Measurements from ENCODE around the gene RPL3.
"Not testable (repeated sequence)": the region's sequence is repeated elsewhere in the genome, so short reads cannot be mapped to it uniquely, and the experiment has no call there.

RPL3 gene

DNA sequence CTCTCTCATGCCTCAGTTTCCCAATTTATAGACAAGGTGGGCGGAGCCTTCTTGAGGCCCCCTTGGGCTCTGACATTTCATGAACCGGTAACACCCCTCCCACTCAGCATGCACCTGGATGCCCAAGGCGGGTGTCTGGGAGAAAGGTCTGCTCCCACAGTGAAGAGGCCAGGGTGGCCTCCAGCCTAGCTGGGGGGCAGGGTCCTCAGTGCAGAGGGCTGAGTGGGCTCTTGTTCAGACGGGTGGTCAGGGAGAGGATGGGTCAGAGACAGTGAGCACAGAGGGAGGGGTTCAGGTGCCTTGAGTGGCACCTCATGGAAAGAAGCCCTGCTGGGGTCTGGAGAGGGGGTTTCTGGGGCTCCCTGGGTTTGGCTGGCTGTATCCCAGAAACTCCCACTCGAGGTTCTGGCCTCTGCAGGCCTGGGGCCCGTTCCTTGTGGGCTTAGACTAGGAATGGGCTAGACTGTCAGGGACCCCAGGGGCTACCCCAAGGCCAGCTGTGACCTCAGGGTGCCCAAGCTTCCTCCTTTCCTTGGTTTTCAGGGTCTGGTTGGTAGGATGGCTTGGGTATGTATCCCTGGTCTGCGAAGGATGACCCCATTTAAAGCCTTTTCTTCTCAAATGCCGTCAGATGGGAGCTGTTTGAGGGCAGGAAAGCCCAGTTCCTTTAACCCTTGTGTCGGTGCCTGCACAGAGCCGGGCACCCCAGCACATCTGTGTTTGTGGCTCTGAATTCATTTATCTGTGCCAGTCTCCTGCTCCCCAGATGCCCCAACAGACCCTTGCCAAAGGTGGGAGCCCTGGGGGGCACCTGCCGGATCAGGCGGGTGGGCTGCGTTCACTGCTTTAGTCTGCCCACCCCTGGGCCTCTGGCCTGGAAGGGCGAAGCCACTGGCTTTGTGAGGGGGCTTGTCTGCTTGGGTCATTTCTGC, 31.6 kb upstream of the RPL3 start:
- DNase-seq: no peak

DNA sequence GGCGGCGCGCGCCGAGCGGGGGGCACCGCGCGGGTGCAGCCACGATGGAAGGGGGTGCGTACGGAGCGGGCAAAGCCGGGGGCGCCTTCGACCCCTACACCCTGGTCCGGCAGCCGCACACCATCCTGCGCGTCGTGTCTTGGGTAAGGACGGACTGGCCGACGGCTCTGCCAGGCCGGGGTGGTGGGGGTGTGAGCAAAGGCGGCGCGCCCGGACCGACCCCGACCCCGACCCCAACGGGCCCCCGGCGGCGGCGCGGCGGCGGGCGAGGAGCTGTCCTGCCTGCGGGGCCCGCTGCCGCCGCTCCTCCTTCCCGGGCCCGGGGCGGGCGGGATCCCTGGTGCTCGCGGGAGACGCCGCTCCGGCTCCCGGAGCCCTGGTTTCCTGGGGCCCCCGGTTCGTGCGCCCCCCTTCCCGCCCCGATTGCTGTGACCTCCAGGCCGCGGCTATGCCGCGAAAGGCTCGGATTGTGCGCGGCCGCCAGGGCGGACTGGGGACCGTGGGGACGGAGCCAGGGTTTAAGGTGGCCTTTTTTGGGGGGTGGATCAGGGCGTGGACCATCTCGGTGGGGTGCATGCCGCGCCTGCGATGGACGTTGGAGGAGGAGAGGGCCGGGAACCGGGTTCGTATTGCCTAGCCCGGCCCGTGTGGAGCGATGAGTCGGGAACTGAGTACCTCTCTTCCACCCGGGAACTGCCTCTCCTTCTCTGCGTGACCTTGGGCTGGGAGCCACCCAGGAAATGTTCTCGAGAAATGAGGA, 30.7 kb upstream of the RPL3 start, which contains the start of gene SYNGR1:
Gene SYNGR1 (plus strand): TSS at position 25 of the 760 bp plus-strand sequence. CDS start 20 bp downstream, at position 45.
- DNase-seq: no peak

DNA sequence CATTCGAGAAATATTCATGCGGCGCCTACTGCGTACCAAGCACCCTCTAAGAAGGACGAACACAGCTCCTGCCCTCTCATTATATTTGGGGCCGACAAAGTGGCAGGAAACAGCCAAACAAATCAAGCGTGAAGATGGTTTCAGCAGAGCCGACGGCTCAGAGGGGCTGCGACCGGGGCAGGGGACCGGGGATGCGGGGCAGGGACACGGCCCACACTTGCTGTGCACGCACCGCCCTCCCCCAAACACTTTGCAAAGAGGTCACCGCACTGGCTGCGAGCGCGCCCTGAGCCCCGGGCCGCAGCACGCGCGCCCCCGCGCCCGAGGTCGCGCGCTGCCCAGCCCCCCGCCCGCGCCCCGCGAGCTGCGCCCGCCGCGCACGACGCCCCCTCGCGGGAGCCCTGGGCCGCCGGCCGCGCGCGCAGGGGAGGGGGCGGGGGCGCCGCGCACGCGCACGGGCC, 30.1 kb upstream of the RPL3 start:
- DNase-seq: no peak

DNA sequence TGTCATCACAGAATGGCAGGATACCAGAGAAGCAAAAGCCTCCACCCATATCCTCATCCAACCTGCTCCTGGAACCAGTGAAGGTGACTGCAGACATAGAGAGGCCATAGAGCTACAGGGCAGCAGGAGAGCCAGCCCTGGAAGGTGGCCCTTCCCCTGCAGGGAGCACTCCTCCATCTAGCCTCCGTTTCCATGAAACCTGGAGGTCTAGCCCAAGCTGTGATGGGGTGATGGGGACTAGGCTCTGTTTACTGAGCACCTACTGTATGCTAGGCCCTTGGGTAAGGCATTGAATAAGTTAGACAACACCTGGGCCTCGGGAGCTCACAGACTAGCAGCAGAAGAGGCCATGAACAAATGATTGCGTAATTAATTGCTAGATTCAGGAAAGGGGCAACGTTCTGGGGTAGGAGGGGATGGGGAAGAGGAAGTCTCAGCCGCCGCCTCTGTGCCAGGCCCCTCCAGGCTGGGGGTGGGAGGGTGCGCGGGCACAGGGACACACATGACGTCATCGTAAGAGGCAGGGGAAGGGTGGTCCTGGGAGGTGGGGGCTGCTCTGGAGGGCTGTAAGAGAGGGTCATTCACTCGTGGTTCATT, 29.6 kb upstream of the RPL3 start:
- DNase-seq: no peak

- no peak for DNase-seq
Measured at GRCh38 chr22:39345231-39345630, 25.8 kb upstream of the RPL3 start.

- no peak for DNase-seq
Measured at GRCh38 chr22:39344046-39344390, 24.6 kb upstream of the RPL3 start.

DNA sequence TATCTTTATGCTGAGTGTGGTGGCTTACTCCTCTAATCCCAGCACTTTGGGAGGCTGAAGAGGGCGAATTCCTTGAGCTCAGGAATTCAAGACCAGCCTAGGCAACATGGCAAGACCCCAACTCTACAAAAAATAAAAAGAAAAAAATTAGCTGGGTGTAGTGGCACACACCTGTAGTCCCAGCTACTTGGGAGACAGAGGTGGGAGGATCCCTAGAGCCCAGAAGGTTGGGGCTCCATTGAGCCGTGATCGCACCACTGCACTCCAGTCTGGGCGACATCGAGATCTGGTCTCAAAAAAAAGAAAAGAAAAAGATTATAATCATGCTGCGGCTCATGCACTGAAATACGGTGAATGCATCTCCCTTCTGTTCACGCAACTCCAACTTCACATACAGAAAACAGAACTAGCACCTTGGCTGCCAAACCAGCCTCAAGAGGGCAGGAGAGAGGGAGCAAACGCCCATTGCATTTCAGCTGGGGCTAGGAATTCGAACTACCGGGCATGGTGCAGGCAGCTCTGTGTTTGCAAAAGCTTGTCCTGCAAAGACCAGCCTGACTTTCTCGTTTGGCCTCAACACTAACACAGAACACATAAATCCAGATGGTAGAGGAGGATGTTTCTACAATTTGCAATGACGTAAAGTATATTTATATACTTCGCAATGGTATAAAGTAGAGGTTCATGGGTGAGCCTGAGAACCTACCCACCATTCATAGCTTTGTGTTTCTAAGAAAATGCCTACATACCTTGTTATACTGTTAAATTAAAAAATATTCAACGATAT, 24.0 kb upstream of the RPL3 start:
- DNase-seq: peak; percentile 74

DNA sequence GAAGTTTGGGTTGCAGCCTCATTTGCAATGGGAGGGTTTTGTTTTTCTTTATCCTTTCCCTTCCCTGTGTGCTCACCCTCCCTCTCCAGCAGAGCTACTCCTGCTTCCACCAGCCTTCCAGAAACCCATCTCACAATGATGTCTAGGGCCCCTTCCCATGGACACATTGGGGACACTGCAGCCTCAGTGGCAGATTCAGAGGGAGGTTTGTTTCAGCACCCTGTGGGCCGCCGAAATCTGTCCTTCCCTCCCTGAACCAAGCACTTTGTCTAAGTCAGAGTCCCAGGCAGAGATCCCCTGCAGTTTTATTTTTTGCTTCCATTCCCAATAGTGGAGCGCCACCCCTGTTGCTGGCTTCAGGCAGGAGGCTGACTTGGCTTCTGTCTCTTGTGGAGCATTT, 21.8 kb upstream of the RPL3 start:
- DNase-seq: no peak

DNA sequence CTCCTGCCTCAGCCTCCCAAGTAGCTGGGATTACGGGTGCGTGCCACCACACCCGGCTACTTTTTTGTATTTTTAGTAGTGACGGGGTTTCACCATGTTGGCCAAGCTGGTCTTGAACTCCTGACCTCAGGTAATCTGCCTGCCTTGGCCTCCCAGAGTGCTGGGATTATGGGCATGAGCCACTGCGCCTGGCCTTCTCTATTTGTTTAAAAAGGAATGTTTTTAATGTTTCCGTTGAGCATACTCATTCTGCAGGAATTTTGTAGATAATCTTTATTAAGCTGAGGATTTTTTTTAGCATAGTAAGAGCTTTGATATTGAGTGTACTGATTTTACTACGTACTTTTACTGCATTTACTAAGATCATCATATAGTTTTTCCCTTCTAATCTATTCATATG, 20.4 kb upstream of the RPL3 start:
- DNase-seq: not testable (repeated sequence)

DNA sequence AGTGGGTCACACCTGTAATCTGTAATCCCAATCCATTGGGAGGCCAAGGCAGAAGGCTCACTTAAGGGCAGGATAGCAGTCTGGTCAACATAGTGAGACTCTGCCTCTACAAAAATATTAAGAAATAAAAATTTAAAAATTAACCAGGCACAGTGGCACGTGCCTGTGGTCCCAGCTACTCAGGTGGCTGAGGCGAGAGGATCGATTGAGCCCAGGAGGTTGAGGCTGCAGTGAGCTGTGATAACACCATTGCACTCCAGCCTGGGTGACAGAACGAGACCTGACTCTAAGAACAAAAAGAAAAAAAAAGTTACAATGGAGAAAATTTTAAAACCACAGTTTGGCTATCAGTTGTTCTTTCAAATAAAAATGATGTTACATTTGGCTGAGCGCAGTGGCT, 17.0 kb upstream of the RPL3 start:
- no peak for DNase-seq

GRCh38 chr22:39332441-39333064, 13.1 kb upstream of the RPL3 start:
- no peak for DNase-seq

GRCh38 chr22:39330553-39330952, 11.1 kb upstream of the RPL3 start:
- not testable (repeated sequence) for DNase-seq

DNA sequence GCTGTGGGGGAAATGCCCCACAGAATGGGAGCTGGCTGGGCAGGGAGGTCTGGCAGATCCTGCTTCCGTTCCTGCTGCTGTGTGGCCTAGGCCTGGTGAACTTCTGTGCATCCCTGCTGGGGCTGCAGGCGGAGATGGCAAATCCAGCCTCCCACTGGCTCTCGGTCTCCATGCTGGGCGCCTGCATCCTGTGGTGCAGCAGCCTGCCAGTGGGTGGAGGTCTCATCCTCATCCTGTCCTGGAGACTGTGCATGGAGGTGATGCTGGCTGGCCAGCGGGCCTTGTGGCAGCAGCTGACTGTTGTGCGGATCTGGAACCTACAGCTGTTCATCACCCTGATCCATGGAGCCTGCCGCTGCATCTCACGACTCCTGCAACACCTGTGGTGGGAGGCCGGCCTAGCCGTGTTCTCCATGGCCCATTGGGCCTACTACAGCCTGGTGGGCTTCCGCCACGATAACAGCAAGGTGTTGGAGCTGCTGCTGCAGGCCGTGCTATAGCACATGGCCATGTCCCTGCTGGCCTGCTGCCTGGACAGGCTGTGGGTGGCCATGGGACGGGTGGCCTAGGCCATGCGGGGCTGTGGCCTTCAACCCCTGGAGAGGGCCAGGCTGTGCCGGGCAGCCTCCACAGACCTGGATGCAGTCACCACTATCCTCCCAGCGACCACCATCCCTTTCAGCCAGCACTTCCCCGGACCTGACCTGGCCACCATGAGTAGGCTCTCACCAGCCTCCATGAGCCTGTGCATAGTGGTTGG, 8.8 kb upstream of the RPL3 start:
- no peak for DNase-seq

DNA sequence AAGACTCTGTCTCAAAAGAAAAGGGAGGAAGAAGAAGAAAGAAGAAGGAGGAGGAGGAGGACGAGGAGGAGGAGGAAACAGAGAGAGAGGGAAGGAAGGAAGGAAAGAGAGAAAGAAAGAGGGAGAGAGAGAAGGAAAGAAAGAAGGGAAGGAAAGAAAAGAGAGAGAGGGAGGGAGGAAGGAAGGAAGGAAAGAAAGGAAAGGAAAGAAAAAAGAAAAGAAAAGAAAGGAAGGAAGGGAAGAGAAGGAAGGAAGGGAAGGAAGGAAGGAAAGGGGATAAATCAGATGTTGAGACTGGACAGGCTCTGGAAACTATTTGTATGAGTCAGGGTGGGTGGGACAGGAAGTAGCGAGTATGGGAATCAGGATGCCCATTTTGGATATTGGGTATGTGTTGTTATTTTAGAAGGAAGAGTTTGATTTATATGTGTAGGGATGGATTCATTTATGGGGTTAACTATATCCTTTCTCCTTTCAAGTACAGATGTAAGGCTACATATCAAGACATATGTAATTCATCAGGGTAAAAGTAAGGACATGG, 6.0 kb upstream of the RPL3 start:
- no peak for DNase-seq

DNA sequence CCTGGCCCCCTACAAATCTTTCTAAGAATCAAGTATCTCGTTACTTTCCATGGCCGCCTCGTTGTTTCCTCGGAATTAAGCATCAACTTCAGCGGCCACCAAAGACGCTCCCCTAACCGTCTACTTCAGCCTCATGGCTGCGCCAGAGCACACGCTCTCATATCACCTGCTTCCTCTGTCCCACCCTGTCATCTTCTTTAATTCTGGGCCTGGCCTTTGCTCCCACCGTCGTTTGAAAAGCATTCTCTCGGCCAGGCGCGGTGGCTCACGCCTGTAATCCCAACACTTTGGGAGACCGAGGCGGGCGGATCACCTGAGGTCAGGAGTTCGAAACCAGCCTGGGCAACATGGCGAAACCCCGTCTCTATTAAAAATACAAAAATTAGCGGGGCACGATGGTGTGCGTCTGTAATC, 1.2 kb upstream of the RPL3 start:
- not testable (repeated sequence) for DNase-seq

DNA sequence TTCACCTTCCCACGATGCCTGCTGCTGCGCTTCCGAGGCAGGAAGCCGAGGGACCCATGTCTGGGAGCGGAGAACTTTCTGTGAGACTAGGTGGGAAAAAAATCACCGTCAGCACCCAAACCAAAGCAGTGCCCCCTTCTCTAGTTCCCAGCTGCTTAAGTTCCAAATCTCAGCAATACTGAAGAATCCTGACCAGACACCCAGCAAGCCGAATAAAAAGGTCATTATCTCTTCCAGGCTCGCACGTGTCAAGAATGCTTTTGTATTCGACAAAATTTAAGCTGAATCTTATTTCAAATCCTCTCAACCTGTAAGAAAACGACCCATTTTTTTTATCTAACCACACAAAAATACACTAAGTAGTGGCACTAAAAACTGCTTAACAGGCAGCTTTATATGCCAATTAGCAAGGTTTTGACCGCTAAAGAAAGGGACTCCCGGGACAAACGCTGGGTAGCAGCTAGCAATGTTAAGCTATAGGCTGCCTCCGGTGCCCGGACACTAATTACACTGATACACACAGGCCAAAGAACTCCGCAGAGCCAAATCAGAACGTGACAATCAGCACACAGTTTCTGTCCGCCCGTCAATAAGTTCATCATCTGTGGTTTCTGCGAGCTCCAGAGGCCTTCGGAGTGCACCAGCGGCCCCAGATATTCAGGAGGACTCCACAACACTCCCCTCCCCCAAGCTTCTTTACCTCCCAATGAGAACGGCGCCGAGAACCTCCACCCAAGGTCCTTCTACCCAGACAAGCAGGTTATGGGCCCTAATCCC, 728 bp downstream of the RPL3 start:
- peak; percentile 55 for DNase-seq

DNA sequence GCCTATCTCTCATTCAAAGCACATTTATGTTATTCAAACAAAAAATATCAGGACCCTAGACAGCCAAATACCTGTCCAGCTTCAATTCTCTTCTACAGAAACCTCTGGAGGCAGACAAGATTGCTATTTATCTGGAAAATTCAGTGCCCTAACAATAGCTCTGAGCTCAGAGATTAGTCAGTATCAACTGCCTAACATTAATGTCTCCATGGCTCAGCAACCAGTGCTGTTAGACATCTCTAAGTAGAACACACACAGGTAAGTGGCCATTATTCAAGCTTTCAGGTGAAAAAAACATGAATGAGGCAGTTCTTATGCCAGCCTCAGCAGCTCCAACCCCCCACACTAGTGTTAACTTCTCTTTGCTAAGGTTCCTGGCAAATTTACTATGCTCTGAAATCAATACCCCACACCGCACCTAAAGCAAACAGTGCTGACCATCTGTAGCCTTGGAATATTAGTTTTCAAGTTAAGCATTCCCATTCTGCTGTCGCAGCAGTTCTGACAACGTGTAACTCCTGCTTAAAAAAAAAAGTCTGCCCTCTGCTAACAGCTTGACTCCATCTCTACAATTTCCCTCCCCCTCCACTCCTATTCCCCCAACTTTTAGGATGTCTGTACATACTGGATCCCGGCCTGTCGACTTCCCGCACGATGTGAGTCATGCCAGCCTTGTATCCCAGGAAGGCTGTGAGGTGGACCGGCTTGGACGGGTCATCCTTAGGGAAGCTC, 1.5 kb downstream of the RPL3 start:
- DNase-seq: no peak

DNA sequence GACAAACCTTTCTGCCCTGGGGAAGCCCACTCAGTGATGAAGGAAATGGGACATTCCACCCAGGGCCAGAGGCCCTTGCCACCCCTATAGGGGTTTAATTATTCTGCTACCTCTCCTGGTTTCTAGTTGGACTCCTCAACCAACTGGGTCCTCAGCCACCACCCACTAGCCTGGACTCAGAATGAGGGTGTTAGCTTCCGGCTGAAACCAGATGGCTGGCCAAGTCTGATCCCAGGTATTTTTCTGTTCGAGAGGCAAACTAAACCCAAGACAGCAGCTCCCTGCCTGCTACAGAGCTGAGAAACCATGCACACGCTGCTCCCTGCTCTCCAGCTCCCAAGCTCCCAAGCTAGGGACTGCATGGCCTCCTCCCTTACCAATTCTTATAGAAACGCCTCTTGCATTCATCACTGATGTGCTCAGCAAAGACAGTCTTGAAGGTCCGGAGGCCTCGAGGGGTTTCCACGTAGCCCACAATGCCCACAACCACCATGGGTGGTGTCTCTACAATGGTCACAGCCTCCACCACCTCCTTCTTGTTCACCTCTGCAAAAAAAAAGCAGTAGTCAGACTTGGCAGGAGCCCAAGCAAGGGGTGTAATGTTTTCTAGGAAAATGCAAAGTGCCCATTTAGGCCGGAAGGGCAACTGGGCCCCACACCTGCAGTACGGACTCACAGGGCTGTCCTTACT, 2.2 kb downstream of the RPL3 start:
- DNase-seq: peak; percentile 96

Data from RPMI8226 (cell line).